ENCODE data around the gene EFEMP1.
"Not testable (repeated sequence)": the region's sequence is repeated elsewhere in the genome, so short reads cannot be mapped to it uniquely, and the experiment has no call there.

The EFEMP1 gene

GRCh38 chr2:55862673-55863390 is 60.8 kb downstream of the EFEMP1 start:
- no peak for DNase-seq

- DNase-seq = no peak
Measured at GRCh38 chr2:55862246-55862645, 61.3 kb downstream of the EFEMP1 start.

GRCh38 chr2:55861733-55862132 is 61.8 kb downstream of the EFEMP1 start:
- no peak for DNase-seq

GRCh38 chr2:55860832-55861231 is 62.8 kb downstream of the EFEMP1 start:
- no peak for DNase-seq

- DNase-seq = no peak
Measured at GRCh38 chr2:55859875-55860274, 63.7 kb downstream of the EFEMP1 start.

GRCh38 chr2:55857766-55858165 is 65.8 kb downstream of the EFEMP1 start:
- no peak for DNase-seq

GRCh38 chr2:55856936-55857335 is 66.6 kb downstream of the EFEMP1 start:
- no peak for DNase-seq

GRCh38 chr2:55848096-55848495 is 75.5 kb downstream of the EFEMP1 start:
- DNase-seq = no peak

GRCh38 chr2:55846426-55846825 is 77.2 kb downstream of the EFEMP1 start:
- no peak for DNase-seq

GRCh38 chr2:55844986-55845385 is 78.6 kb downstream of the EFEMP1 start:
- no peak for DNase-seq

GRCh38 chr2:55843994-55844345 is 79.6 kb downstream of the EFEMP1 start:
- DNase-seq = no peak

GRCh38 chr2:55843096-55843993 is 80.2 kb downstream of the EFEMP1 start:
- no peak for DNase-seq

GRCh38 chr2:55842046-55842445 is 81.5 kb downstream of the EFEMP1 start:
- DNase-seq = no peak

GRCh38 chr2:55840460-55840859 is 83.1 kb downstream of the EFEMP1 start:
- DNase-seq = no peak

- DNase-seq = no peak
Measured at GRCh38 chr2:55839182-55839819, 84.3 kb downstream of the EFEMP1 start.

- no peak for DNase-seq
Measured at GRCh38 chr2:55838653-55839052, 84.9 kb downstream of the EFEMP1 start.

- not testable (repeated sequence) for DNase-seq
Measured at GRCh38 chr2:55838117-55838516, 85.5 kb downstream of the EFEMP1 start.

- no peak for DNase-seq
Measured at GRCh38 chr2:55837073-55837472, 86.5 kb downstream of the EFEMP1 start.

GRCh38 chr2:55831671-55832410 is 91.7 kb downstream of the EFEMP1 start:
- not testable (repeated sequence) for DNase-seq

GRCh38 chr2:55827855-55828254 is 95.7 kb downstream of the EFEMP1 start:
- DNase-seq = no peak

- not testable (repeated sequence) for DNase-seq
Measured at GRCh38 chr2:55827428-55827827, 96.2 kb downstream of the EFEMP1 start.

- DNase-seq = no peak
Measured at GRCh38 chr2:55826246-55826645, 97.3 kb downstream of the EFEMP1 start.

- no peak for DNase-seq
Measured at GRCh38 chr2:55824551-55825096, 99.0 kb downstream of the EFEMP1 start.
